HG03571 (cell line): Measurements from ENCODE around the gene TRAF3IP1.
"Not testable (repeated sequence)": the region's sequence is repeated elsewhere in the genome, so short reads cannot be mapped to it uniquely, and the experiment has no call there.

Source experiments
- ATAC-seq: cut with Tn5 transposase; IDR thresholded peaks from one replicate; pipeline ENCODE4 v1.9.1; 2021; ENCODE audit not compliant: unreplicated experiment

TRAF3IP1 gene

GRCh38 chr2:238306672-238306998, 13.7 kb upstream of the TRAF3IP1 start:
- ATAC-seq = no peak

- no peak for ATAC-seq
Measured at GRCh38 chr2:238308177-238308576, 12.1 kb upstream of the TRAF3IP1 start.

- ATAC-seq = not testable (repeated sequence)
Measured at GRCh38 chr2:238310721-238311120, 9.6 kb upstream of the TRAF3IP1 start.

- ATAC-seq = no peak
Measured at GRCh38 chr2:238313289-238313990, 6.9 kb upstream of the TRAF3IP1 start.

GRCh38 chr2:238313991-238314350, 6.3 kb upstream of the TRAF3IP1 start:
- no peak for ATAC-seq

- ATAC-seq = no peak
Measured at GRCh38 chr2:238314576-238314975, 5.7 kb upstream of the TRAF3IP1 start.

- no peak for ATAC-seq
Measured at GRCh38 chr2:238315031-238315595, 5.2 kb upstream of the TRAF3IP1 start.

GRCh38 chr2:238320648-238321281, 447 bp downstream of the TRAF3IP1 start:
- ATAC-seq = peak; percentile 28

- ATAC-seq = no peak
Measured at GRCh38 chr2:238321467-238321866, 1.1 kb downstream of the TRAF3IP1 start.

GRCh38 chr2:238322001-238322411, 1.7 kb downstream of the TRAF3IP1 start:
- no peak for ATAC-seq

GRCh38 chr2:238324248-238324647, 3.9 kb downstream of the TRAF3IP1 start:
- not testable (repeated sequence) for ATAC-seq

- ATAC-seq = no peak
Measured at GRCh38 chr2:238325694-238326093, 5.4 kb downstream of the TRAF3IP1 start.

GRCh38 chr2:238326801-238327365, 6.6 kb downstream of the TRAF3IP1 start:
- no peak for ATAC-seq

- ATAC-seq = no peak
Measured at GRCh38 chr2:238327751-238328150, 7.4 kb downstream of the TRAF3IP1 start.

- no peak for ATAC-seq
Measured at GRCh38 chr2:238330391-238330790, 10.1 kb downstream of the TRAF3IP1 start.

GRCh38 chr2:238331916-238332315, 11.6 kb downstream of the TRAF3IP1 start:
- no peak for ATAC-seq

- no peak for ATAC-seq
Measured at GRCh38 chr2:238334885-238335284, 14.6 kb downstream of the TRAF3IP1 start.

GRCh38 chr2:238335591-238335990, 15.3 kb downstream of the TRAF3IP1 start:
- ATAC-seq = not testable (repeated sequence)

- no peak for ATAC-seq
Measured at GRCh38 chr2:238336151-238336550, 15.8 kb downstream of the TRAF3IP1 start.

- no peak for ATAC-seq
Measured at GRCh38 chr2:238336793-238337444, 16.6 kb downstream of the TRAF3IP1 start.

GRCh38 chr2:238337846-238338245, 17.5 kb downstream of the TRAF3IP1 start:
- no peak for ATAC-seq
